HG03565 (cell line): Measurements from ENCODE around the gene KIAA1671.

ENCODE experiments used
- ATAC-seq: cut with Tn5 transposase; IDR thresholded peaks from one replicate; pipeline ENCODE4 v1.9.1; 2021; ENCODE audit warnings: mild to moderate bottlenecking, moderate library complexity; ENCODE audit not compliant: unreplicated experiment

KIAA1671 gene

DNA sequence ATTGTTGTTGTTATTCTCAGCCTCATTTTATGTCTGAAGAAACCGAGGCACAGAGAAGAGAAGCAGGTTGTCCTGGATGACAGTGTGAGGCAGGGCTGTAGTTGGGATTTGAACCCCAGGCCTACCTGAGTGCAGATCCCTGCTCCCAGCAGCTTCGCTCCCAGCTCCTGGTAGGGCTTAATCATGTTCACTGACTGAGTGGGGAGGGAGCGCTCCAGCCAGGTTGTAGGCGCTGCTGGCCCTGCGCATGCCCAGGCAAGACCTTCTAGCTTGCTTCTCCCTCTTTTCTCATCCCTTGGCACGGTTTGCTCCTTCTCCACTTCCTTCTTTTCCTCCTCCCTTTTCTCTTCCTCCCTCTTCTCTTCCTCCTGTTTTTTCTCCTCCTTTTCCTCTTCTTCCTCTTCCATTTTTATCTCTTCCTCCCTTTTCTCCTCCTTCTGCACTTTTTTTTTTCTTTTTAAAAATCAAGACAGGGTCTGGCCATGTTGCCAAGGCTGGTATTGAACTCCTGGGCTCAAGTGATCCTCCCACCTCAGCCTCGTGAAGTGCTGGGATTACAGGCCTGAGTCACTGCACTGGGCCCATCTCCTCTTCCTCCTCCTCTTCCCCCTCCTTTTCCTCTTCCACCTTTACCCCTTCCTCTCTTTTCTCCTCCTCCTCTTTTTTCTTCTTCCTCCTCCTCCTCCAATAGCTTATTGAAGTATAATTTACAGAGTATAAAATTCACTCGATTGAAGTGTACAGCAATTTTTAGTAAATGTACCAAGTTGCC lies 109.3 kb downstream of the KIAA1671 start:
- no peak for ATAC-seq

GRCh38 chr22:25062386-25063085 lies 110.0 kb downstream of the KIAA1671 start:
- ATAC-seq, result no peak

DNA sequence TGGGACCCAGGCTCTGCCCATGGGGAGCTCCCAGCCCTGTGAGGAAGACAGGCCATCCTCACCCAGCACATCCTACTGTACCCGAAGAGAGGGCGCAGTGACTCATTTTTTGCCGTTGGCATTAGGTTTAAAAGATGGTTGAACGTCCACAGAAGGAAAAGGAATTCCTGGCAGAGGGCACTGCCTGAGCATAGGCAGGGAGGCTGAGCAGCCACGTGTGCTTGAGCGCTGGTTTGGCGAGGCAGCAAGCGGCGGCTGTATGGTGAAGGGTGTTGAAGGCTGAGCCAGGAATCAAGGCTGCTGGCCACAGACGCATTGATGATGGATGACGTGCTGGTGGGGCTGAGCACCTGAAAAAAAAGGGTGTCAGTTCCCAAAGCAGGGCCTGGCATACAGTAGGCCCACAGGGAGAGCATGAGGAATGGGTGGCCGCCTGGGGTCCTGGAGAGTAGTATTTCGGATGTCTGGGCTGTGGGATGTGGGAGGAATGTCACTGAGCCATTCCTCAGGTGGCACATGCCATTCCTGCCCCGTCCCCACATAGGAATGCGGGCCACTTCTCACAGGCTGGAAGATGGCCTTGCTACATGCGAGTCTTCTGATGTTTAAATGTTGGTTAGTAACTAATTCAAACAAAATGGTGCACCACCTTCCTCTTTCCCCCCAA lies 112.5 kb downstream of the KIAA1671 start:
- no peak for ATAC-seq

DNA sequence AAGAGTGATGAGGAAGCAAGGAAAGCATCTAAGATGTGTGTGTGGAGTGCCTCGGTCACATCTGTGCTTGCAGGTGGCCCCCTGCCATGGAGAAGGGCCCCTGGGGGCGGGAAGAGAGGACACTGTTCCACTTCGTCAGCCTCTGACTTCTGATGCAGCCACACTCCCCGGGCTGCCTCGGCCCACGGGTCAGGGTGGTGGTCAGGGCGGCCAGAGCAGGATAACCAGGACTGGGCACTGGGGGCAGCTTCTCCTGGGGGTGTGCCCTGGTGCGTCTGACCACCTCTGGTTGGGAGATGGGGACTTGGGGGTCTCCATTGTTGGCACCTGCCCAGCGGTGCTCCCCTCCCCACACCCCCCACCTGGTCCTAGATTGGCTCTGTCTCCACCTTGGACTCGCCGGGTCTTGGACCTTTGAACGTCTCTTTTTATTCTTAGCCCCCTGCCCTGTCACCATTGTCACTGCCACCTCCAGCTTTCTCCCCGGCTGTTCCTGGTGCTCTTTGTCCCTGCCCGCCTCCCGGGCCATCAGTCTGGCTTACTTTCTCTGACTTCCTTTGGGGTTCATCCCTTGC lies 114.4 kb downstream of the KIAA1671 start:
- no peak for ATAC-seq

DNA sequence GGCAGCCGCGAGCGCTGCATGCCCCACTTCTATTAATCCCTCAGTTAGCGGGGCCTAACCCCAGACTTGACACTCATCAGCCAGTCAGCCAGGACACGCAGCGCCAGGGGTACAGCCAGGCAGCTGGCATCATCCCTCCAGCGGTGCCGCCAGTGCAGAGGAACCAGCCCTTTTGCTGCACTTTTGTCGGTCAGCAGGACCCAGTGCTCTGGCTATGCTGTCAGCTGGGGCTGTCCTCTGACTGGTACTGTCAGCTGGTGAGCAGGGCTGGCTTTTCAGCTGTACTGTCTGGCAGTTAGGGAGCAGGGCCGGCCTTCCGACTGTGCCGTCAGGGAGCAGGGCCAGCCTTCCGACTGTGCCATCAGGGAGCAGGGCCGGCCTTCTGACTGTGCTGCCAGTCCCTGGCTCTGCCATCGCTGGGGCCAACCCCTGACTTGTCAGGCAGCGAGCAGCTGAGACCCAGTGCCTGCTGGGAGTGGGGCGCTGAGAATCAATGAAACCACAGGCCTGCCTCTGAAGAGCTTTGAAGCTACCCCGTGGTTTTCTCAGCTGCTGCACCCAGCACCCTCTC lies 115.4 kb downstream of the KIAA1671 start:
- ATAC-seq, result no peak

DNA sequence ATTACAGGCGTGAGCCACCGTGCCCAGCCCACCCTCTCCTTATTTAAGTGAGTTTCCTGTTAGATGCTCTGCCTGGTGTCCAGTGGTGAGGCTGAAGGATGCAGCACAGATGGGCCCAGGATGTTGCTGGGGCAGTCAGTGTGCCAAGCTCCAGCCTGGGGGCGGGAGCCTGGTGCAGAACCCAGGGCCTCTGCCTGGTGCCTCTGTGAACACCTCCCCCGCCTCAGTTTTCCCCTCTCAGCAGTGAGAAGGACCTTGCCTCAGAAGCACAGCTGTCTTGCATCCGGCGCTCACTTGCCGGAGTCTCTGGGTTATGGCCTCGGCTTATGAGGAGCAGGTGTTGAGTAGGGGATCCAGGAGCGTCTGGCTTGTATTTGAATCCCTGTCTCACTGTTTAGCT lies 116.2 kb downstream of the KIAA1671 start:
- no peak for ATAC-seq

GRCh38 chr22:25069426-25069757 lies 116.9 kb downstream of the KIAA1671 start:
- ATAC-seq, result no peak

- ATAC-seq, result no peak
These were observed 117.4 kb downstream of the KIAA1671 start for GRCh38 chr22:25069758-25070481.

DNA sequence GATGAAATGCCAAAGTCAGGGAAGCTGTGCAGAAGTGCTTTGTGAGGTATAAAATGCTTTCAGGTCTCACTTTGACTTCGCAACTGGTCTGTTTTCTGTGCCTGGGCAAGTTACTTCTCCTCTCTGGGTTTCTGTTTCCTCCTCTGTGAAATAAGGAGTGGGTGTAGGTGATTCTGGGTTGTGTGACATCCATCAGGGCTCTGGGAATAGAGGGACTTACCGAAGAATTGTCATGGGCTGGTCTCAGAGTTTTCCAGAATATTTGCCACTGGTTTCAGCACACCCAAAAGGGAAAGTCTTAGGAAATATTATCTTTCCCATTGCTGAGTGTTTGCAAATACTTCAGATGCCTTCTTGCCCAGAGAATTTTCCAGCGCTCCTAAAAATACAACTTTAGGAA lies 118.4 kb downstream of the KIAA1671 start:
- ATAC-seq, result no peak

DNA sequence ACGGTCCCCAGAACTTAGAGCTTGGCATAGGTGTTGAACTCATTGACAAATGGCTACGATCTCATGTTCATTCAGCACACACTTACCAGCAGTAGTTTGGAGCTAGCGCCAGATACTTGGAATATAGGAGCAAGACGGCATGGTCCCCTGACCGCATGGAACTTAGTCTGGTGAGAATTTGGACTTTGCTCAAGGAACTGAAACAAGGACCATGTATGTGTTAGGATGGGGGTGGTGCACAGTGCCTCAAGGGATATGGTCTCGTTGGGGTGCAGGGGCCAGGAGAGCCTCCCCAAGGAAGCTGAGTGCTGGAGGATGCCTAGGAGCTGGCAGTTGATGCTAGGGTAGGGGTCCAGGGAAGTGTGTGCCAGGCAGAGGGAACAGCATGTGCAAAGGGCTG lies 119.2 kb downstream of the KIAA1671 start:
- ATAC-seq, result no peak

DNA sequence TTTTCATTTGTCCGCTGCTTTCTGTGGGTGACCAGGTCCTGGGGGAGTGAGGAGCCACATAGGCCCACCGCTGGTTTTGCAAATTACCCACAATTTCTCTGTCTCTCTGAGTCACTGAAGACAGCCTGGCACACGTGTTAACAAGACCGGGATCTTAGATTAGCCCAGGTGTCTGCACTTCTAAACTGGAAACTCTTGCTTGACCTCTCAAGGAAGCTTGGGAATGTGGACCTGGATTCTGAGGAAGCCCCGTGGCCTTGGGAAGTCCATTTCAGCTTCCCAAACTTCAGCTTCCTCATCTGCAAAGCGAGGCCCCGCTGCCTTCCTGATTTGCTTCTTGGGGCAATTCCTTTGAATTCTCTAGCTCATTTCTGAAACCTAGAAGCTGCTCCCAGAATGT lies 119.9 kb downstream of the KIAA1671 start:
- ATAC-seq, result no peak

DNA sequence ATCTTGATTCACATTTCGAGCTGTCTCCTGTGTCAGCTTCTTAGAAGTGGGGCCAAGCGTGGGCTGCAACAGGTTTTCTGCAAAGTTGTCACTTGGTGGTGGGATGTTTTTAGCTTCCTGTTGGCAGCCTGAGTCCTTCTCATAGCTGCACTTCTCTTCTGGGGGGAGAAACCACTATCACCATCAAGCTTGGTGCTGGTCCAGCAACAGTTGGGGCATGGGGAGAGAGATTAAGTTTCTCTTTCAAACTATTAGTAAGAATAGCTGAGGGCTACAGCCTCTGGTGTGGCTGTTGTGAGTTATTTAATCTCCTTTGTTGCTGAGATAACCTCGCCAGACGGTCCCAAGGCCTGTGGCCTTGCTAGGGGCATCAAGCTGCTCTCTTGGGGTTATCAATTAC lies 123.8 kb downstream of the KIAA1671 start:
- no peak for ATAC-seq

DNA sequence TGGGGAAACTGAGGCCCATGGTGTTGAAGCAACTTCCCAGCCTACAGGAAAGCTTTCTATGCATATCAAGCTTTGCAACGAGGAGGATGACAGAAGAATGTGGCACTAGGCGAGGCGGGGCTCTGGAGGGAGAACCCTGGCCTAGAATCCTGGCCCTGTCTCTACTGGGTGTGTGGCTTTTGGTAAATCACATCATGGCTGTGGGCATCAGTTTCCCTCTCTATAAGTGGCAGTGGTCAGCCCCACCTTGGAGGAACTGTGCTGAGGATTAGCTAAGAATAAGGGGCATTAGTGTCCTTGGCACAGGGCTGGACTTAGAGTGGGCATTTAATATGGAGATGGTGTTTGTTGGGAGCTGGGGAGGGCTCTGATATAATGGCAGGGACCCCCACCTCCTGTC lies 124.5 kb downstream of the KIAA1671 start:
- ATAC-seq, result no peak

GRCh38 chr22:25077964-25078363 lies 125.4 kb downstream of the KIAA1671 start:
- ATAC-seq, result no peak

DNA sequence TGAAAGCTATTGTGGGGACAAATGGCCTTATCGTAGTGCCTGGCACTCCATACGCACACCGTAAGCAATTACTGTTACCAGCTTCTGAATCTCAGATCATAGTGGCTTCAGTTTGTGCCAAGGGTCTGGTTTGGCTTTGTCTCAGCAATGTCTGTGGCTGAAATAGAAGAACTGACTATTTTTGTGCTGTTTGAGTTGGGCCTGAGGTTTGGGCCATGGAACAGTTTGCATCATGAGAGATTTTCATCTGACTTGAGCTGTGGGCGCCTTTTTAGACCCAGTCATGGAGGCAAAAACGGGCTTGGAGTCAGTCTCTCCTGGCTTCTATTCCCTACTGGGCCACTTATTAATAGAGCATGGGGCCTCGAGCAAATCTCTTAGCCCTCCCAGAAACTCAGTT lies 126.1 kb downstream of the KIAA1671 start:
- no peak for ATAC-seq

- no peak for ATAC-seq
These were observed 128.3 kb downstream of the KIAA1671 start for GRCh38 chr22:25080855-25081254.

- no peak for ATAC-seq
These were observed 128.9 kb downstream of the KIAA1671 start for GRCh38 chr22:25081409-25081824.

DNA sequence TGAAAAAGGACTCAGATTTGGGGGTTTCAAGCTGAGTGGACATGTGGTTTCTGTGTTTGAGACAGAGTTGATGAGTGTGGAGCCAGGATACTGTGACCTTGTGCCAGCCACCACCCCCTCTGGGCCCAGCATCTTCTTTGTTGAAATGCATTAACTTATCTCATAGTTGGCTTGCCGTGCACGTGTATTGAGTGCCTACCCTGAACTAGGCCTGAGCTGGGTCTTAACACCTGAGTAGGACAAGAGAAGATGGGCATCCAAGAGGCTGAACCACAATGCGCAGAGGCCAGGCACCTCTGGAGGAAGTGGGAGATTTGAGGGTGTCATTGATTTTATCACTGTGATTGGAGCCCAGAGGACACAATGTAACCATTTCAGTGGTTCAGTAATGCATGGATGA lies 129.6 kb downstream of the KIAA1671 start:
- ATAC-seq, result no peak

- ATAC-seq, result no peak
These were observed 130.7 kb downstream of the KIAA1671 start for GRCh38 chr22:25083056-25083806.

DNA sequence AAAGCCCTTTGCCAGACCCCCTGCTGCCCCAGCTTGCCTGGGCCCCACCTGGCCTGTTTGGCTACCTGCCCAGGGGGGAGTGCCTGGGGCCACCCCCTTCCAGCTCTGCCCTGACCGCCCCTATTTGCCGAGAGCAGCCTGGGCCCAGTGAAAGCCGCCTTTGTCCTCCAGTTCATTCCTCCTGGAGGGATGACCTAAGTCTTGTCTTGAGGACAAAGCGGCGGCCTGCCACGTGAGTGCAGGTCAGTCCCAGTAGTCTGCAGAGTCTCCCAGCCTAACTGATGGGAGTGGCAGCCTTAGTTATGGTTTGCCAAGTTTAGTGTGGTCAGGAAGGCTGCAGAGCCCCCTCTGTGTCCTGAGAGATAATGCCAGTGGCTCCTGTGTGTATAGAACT lies 131.3 kb downstream of the KIAA1671 start:
- no peak for ATAC-seq
